GM12878 (cell line): ENCODE data around the gene PRCP. TPM values are rescaled to one million over a fixed set of nuclear protein-coding genes. Genes with fewer than 3 reads are reported as not detected.

ENCODE experiments used
- ATAC-seq: fragments of 200-7000 bp; cut with Tn5 transposase; 3 replicates; pipeline ENCODE4 v1.9.1; 2020; ENCODE audit warnings: mild to moderate bottlenecking, moderate library complexity
- BruUV-seq: library from RNA; stranded (reverse); fragments of 400-500 nt; replicated peaks from 2 replicates; lab custom pipeline; 2021; lab: Mats Ljungman, UMichigan
- CTCF ChIA-PET: fragments of 300-600 bp; sonication (Branson Sonifier 250); formaldehyde crosslinking; extraction: SDS; loops from one replicate; lab custom pipeline; 2021; ENCODE audit warnings: inconsistent platforms; lab: Yijun Ruan, JAX
- POLR2A ChIA-PET: fragments of 350-600 bp; formaldehyde crosslinking; extraction: SDS; loops from one replicate; lab custom pipeline; 2021; ENCODE audit warnings: inconsistent platforms; lab: Charles Lee
- RAD21 ChIA-PET: fragments of 300-600 bp; sonication (Branson Sonifier 250); formaldehyde crosslinking; loops from one replicate; lab custom pipeline; 2023; ENCODE audit warnings: antibody characterized with exemption; ENCODE audit not compliant: unreplicated experiment; lab: Charles Lee
- SMC1A ChIA-PET: fragments of 300-600 bp; sonication (Branson Sonifier 250); formaldehyde crosslinking; loops from one replicate; lab custom pipeline; 2023; ENCODE audit not compliant: unreplicated experiment, uncharacterized antibody; lab: Charles Lee
- DNase-seq: peaks from one replicate; pipeline ENCODE4 v3.0.0-alpha.2; 2011; ENCODE audit warnings: low read depth, low spot score
- FAIRE-seq: peaks from 3 replicates; lab custom pipeline; 2011; peaks lifted over from hg19 to GRCh38; lab: Jason Lieb, UNC
- H2AFZ ChIP-seq: 2 replicates; pipeline ENCODE4 v1.6.0; 2011; ENCODE audit warnings: low read depth, low read length, control low read depth; ENCODE audit not compliant: control insufficient read depth
- H3K27ac ChIP-seq: 2 replicates; pipeline ENCODE4 v1.5.1; 2011; ENCODE audit warnings: control low read depth; ENCODE audit not compliant: control insufficient read depth, insufficient read depth
- H3K27me3 ChIP-seq, 2 experiments: replicated peaks in 1 of 2; 2 replicates each; pipeline versions ENCODE4 v1.6.0 to v1.6.1; 2011; ENCODE audit warnings: low read length in 1 of 2; ENCODE audit not compliant: control insufficient read depth in 2 of 2, insufficient read depth in 2 of 2
- H3K36me3 ChIP-seq, 2 experiments: 2 replicates each; pipeline ENCODE4 v1.5.1; 2011; ENCODE audit warnings: low read length in 1 of 2; ENCODE audit not compliant: control insufficient read depth in 2 of 2, insufficient read depth in 2 of 2
- H3K4me1 ChIP-seq: 2 replicates; pipeline ENCODE4 v1.6.1; 2011; ENCODE audit warnings: mild to moderate bottlenecking, low read length, moderate library complexity, mixed read lengths; ENCODE audit not compliant: control insufficient read depth, insufficient read depth
- H3K4me2 ChIP-seq: 2 replicates; pipeline ENCODE4 v1.6.0; 2011; ENCODE audit warnings: control low read depth; ENCODE audit not compliant: control insufficient read depth, insufficient read depth
- H3K4me3 ChIP-seq: fragments of 200-600 bp; sonication (generic); 2 replicates; pipeline ENCODE4 v1.5.1; 2016
- H3K79me2 ChIP-seq: 2 replicates; pipeline ENCODE4 v1.6.0; 2011; ENCODE audit warnings: low read length; ENCODE audit not compliant: control insufficient read depth, insufficient read depth
- H3K9ac ChIP-seq: 2 replicates; pipeline ENCODE4 v1.8.0; 2011; ENCODE audit warnings: low read length, control low read depth, mixed read lengths; ENCODE audit not compliant: control insufficient read depth, insufficient read depth
- H3K9me3 ChIP-seq: replicated peaks from 3 replicates; pipeline ENCODE4 v1.5.1; 2011; ENCODE audit warnings: mild to moderate bottlenecking, low read length; ENCODE audit not compliant: control insufficient read depth, insufficient read depth
- H4K20me1 ChIP-seq: 2 replicates; pipeline ENCODE4 v1.6.0; 2011; ENCODE audit not compliant: control insufficient read depth, insufficient read depth
- ASH2L ChIP-seq: fragments of 300-600, 200-600 bp; sonication (generic); IDR thresholded peaks from 2 replicates; pipeline ENCODE4 v1.6.1; 2017; ENCODE audit warnings: low read depth, mild to moderate bottlenecking, borderline replicate concordance
- CBX5 ChIP-seq: sonication (generic); IDR thresholded peaks from 2 replicates; pipeline ENCODE4 v1.6.1; 2016; ENCODE audit warnings: low read depth, moderate library complexity, mild to moderate bottlenecking, inconsistent platforms
- ESRRA ChIP-seq: IDR thresholded peaks from 2 replicates; pipeline ENCODE4 v1.6.1; 2012; ENCODE audit warnings: mild to moderate bottlenecking, low read length, improper control_type of control experiment
- JUNB ChIP-seq: IDR thresholded peaks from 2 replicates; pipeline ENCODE4 v1.6.1; 2016; ENCODE audit warnings: antibody characterized with exemption, mild to moderate bottlenecking
- NBN ChIP-seq: fragments of 450-650 bp; IDR thresholded peaks from 2 replicates; pipeline ENCODE4 v1.6.1; 2016
- NFYB ChIP-seq: IDR thresholded peaks from 2 replicates; pipeline ENCODE4 v1.6.1; 2011; ENCODE audit warnings: low read depth, mild to moderate bottlenecking, low read length, improper control_type of control experiment, moderate library complexity; ENCODE audit not compliant: insufficient read depth
- POU2F2 ChIP-seq: IDR thresholded peaks from 3 replicates; pipeline ENCODE4 v1.6.1; 2011; ENCODE audit warnings: low read depth, mild to moderate bottlenecking, low read length, borderline replicate concordance
- in situ Hi-C: fragments of 300-500 bp; cut with MboI; formaldehyde crosslinking; loops from 9 replicates; pipeline ENCODE4 v1.14.3; 2018; ENCODE audit warnings: mixed read lengths
- intact Hi-C: fragments of 100-400 bp; cut with micrococcal nuclease; formaldehyde crosslinking; loops from one replicate; pipeline ENCODE4 v1.14.2; 2022; ENCODE audit not compliant: unreplicated experiment
- polyA plus RNA-seq, 11 experiments: library from polyadenylated mRNA; depleted of rRNA in 4 of 11; unstranded in 6 of 11; stranded (reverse) in 5 of 11; fragments of >200 nt; fragmentation: Nextera tagmentation in 4 of 11; fragmentation: Illumina TruSeq in 1 of 11; extraction: Ambion mirVana in 4 of 11; extraction: Trizol in 1 of 11; gene quantifications; 1 replicate in 1 of 11; 2 replicates in 10 of 11; pipeline versions ENCODE4 v1.2.1 to v1.2.3, GENCODE V29; 2011 to 2016; ENCODE audit warnings: inconsistent platforms in 2 of 11, missing spikeins in 2 of 11, low read depth in 1 of 11
- total RNA-seq, 4 experiments: library from RNA; depleted of rRNA in 3 of 4; stranded (reverse); fragments of >200 nt in 3 of 4; fragmentation: Illumina TruSeq in 1 of 4; extraction: Trizol in 1 of 4; gene quantifications; 2 replicates each; pipeline versions ENCODE4 v1.2.1 to v1.2.3, GENCODE V29; 2013 to 2021
- TF ChIP-seq, protein P1 (sequence below): fragments of 450-650 bp; IDR thresholded peaks from 2 replicates; pipeline ENCODE4 v1.6.1; 2014; ENCODE audit warnings: mild to moderate bottlenecking

PRCP gene
- total and polyA plus RNA-seq, 10 of the 15 experiments (the other 5 are each of a cell fraction or from before 2014, with no cell fraction given) = 14.9 to 43.6 (median 20.0) TPM

- Histone ChIP-seq H3K4me3 (peak overlapping the region; percentile 8; the same call in 1 of the 2 replicates), H3K79me2 (peaks cover 9% of the 10 kb centered on the region), H3K36me3 (no peaks in the 10 kb centered on the region), H2AFZ (no peak overlapping the region), H3K9ac (no peak overlapping the region), H3K27ac (peak overlapping the region; percentile 13; the same call in 1 of the 2 replicates), H4K20me1 (no peaks in the 10 kb centered on the region), H3K4me2 (peak overlapping the region; percentile 51)
- POLR2A ChIA-PET = interaction anchor here (0.6 to 1.8 kb wide), 2 partner anchors 258 to 261 kb away, joined by 3 to 5 read pairs; partner anchors contain the start of gene PCF11
- BruUV-seq = no TSS peak
- SMC1A ChIA-PET = interaction anchor here (0.6 to 1.6 kb wide), 11 partner anchors 9 to 222 kb away, joined by 3 to 6 read pairs (median 3); no protein-coding TSS in a partner anchor
- DNase-seq = peak; percentile 42
- RAD21 ChIA-PET = interaction anchor here (0.7 to 1.9 kb wide), 7 partner anchors 9 to 354 kb away, joined by 3 to 8 read pairs (median 3); partner anchors contain the start of gene RAB30
- CTCF ChIA-PET = interaction anchor here (0.6 to 7.7 kb wide), 4 partner anchors 13 to 354 kb away, joined by 3 to 46 read pairs (median 3); no protein-coding TSS in a partner anchor
- FAIRE-seq = peak; percentile 65
- in situ Hi-C loops = no loop called here
- intact Hi-C loops = no loop called here
- TF ChIP-seq, protein P1, sequence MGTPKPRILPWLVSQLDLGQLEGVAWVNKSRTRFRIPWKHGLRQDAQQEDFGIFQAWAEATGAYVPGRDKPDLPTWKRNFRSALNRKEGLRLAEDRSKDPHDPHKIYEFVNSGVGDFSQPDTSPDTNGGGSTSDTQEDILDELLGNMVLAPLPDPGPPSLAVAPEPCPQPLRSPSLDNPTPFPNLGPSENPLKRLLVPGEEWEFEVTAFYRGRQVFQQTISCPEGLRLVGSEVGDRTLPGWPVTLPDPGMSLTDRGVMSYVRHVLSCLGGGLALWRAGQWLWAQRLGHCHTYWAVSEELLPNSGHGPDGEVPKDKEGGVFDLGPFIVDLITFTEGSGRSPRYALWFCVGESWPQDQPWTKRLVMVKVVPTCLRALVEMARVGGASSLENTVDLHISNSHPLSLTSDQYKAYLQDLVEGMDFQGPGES = no peak
- no peak for TF ChIP-seq ASH2L
- TF ChIP-seq CBX5 = peak; percentile 71; the same call in 1 of the 2 replicates
- TF ChIP-seq JUNB = peak; percentile 71
- TF ChIP-seq POU2F2 = peak; percentile 83; the same call in 2 of the 3 replicates
- no peak for TF ChIP-seq NFYB
- no peak for TF ChIP-seq ESRRA
- 0 out of 2 replicates have a peak, but pooled peaks have one; percentile 17 for TF ChIP-seq NBN
- TF ChIP-seq, all 136 proteins: peak for 4
- Histone ChIP-seq H3K27me3 (no peaks in the 10 kb centered on the region), H3K9me3 (peaks cover 3% of the 10 kb centered on the region; the same call in 1 of the 3 replicates), H3K4me1 (peaks cover 19% of the 10 kb centered on the region)
- ATAC-seq = peak; percentile 34
Observed at GRCh38 chr11:82895437-82896091, 4.7 kb downstream of the PRCP start.
